ENCODE results near the gene ZNF311. TPM values are rescaled to one million over a fixed set of nuclear protein-coding genes. Genes with fewer than 3 reads are reported as not detected.

Gene ZNF311
- total RNA-seq: 1.5 and 1.7 TPM in 2 replicates
- long read RNA-seq, partial matches to known transcripts: 1 of 7 reads
- long read RNA-seq, other reads (novel, unspliced or antisense): 6 of 7 reads

- TF ChIP-seq CTCF (IDR thresholded peaks at IDR 0.05): no peak
- Mint-ChIP-seq H3K36me3 (ENCODE audit: unreplicated experiment) (no peaks in the 10 kb centered on the region), H3K9me3 (ENCODE audit: unreplicated experiment) (no peaks in the 10 kb centered on the region), H3K4me3 (ENCODE audit: unreplicated experiment) (peak within 1 kb of the TSS; percentile 84), H3K27me3 (ENCODE audit: unreplicated experiment) (peaks cover 27% of the 10 kb centered on the region), H3K27ac (ENCODE audit: unreplicated experiment) (no peak within 1 kb of the TSS), H3K4me1 (ENCODE audit: unreplicated experiment) (peaks cover 7% of the 10 kb centered on the region)
- DNase-seq (ENCODE audit: extremely low spot score, unreplicated experiment): no peak
Observed at GRCh38 chr6:29005183-29005885, at the start of gene ZNF311. TSS of gene ZNF311 (minus strand) at chr6:29005315. CDS start at chr6:29003954, 1,361 bp downstream.

GRCh38 chr6:29051680-29052079, 46.6 kb upstream of the ZNF311 start:
- H3K36me3 Mint-ChIP-seq (ENCODE audit: unreplicated experiment): no peaks in the 10 kb centered on the region
- DNase-seq (ENCODE audit: extremely low spot score, unreplicated experiment): no peak
- no peak overlapping the region for H3K4me3 Mint-ChIP-seq (ENCODE audit: unreplicated experiment)
- no peaks in the 10 kb centered on the region for H3K4me1 Mint-ChIP-seq (ENCODE audit: unreplicated experiment)
- no peaks in the 10 kb centered on the region for H3K9me3 Mint-ChIP-seq (ENCODE audit: unreplicated experiment)
- H3K27ac Mint-ChIP-seq (ENCODE audit: unreplicated experiment): no peak overlapping the region
- H3K27me3 Mint-ChIP-seq (ENCODE audit: unreplicated experiment): no peaks in the 10 kb centered on the region
- no peak for TF ChIP-seq CTCF (IDR thresholded peaks at IDR 0.05)

GRCh38 chr6:29045075-29045474, 40.0 kb upstream of the ZNF311 start, which contains the start of gene OR2W1:
TSS of gene OR2W1 (minus strand) at chr6:29045175. CDS start at chr6:29045175, 0 bp downstream.
- no peak for TF ChIP-seq CTCF (IDR thresholded peaks at IDR 0.05)
- no peak for DNase-seq (ENCODE audit: extremely low spot score, unreplicated experiment)
- no peak within 1 kb of the TSS for H3K4me3 Mint-ChIP-seq (ENCODE audit: unreplicated experiment)
- H3K27me3 Mint-ChIP-seq (ENCODE audit: unreplicated experiment): peaks cover 8% of the 10 kb centered on the region
- H3K4me1 Mint-ChIP-seq (ENCODE audit: unreplicated experiment): no peaks in the 10 kb centered on the region
- H3K27ac Mint-ChIP-seq (ENCODE audit: unreplicated experiment): no peak within 1 kb of the TSS
- H3K9me3 Mint-ChIP-seq (ENCODE audit: unreplicated experiment): no peaks in the 10 kb centered on the region
- H3K36me3 Mint-ChIP-seq (ENCODE audit: unreplicated experiment): no peaks in the 10 kb centered on the region

GRCh38 chr6:29035951-29036350, 30.8 kb upstream of the ZNF311 start:
- H3K4me3 Mint-ChIP-seq (ENCODE audit: unreplicated experiment): no peak overlapping the region
- DNase-seq (ENCODE audit: extremely low spot score, unreplicated experiment): no peak
- H3K36me3 Mint-ChIP-seq (ENCODE audit: unreplicated experiment): no peaks in the 10 kb centered on the region
- no peaks in the 10 kb centered on the region for H3K4me1 Mint-ChIP-seq (ENCODE audit: unreplicated experiment)
- H3K27me3 Mint-ChIP-seq (ENCODE audit: unreplicated experiment): peaks cover 6% of the 10 kb centered on the region
- no peaks in the 10 kb centered on the region for H3K9me3 Mint-ChIP-seq (ENCODE audit: unreplicated experiment)
- no peak overlapping the region for H3K27ac Mint-ChIP-seq (ENCODE audit: unreplicated experiment)
- no peak for TF ChIP-seq CTCF (IDR thresholded peaks at IDR 0.05)

- no peaks in the 10 kb centered on the region for H3K9me3 Mint-ChIP-seq (ENCODE audit: unreplicated experiment)
Observed at GRCh38 chr6:29028821-29029220, 23.7 kb upstream of the ZNF311 start.

More at GRCh38 chr6:29028821-29029220, 23.7 kb upstream of the ZNF311 start:
- H3K27me3 Mint-ChIP-seq (ENCODE audit: unreplicated experiment): peaks cover 46% of the 10 kb centered on the region
- H3K4me3 Mint-ChIP-seq (ENCODE audit: unreplicated experiment): no peak overlapping the region
- H3K36me3 Mint-ChIP-seq (ENCODE audit: unreplicated experiment): no peaks in the 10 kb centered on the region
- DNase-seq (ENCODE audit: extremely low spot score, unreplicated experiment): no peak
- no peak for TF ChIP-seq CTCF (IDR thresholded peaks at IDR 0.05)
- H3K27ac Mint-ChIP-seq (ENCODE audit: unreplicated experiment): no peak overlapping the region
- H3K4me1 Mint-ChIP-seq (ENCODE audit: unreplicated experiment): no peaks in the 10 kb centered on the region
